Liver (tissue), 9 donors: ENCODE data around the gene SLC2A9. TPM values are rescaled to one million over a fixed set of nuclear protein-coding genes. Genes with fewer than 3 reads are reported as not detected.
A peak's percentile ranks its signal among the peaks of the same experiment; 100 is the strongest.

Experiments used
- DNase-seq: peaks from one replicate; pipeline ENCODE4 v3.0.0-alpha.2; 2017; ENCODE audit warnings: low spot score
- H3K27ac ChIP-seq, 2 donors: one replicate each; pipeline ENCODE4 v1.7.0; 2013; ENCODE audit warnings: inconsistent platforms in 2 of 2, low read length in 2 of 2, control low read depth in 1 of 2, low read depth in 1 of 2, mild to moderate bottlenecking in 1 of 2
- H3K27me3 ChIP-seq, 4 donors: one replicate each; pipeline versions ENCODE4 v1.6.1 to v1.7.0; 2013; ENCODE audit warnings: low read length in 3 of 4, inconsistent platforms in 1 of 4, mild to moderate bottlenecking in 1 of 4, moderate library complexity in 1 of 4; ENCODE audit not compliant: control insufficient read depth in 4 of 4, insufficient read depth in 4 of 4
- H3K36me3 ChIP-seq, 4 donors: one replicate each; pipeline versions ENCODE4 v1.6.1 to v1.7.0; 2013; ENCODE audit warnings: low read length in 3 of 4, mild to moderate bottlenecking in 3 of 4, low read depth in 1 of 4, moderate library complexity in 1 of 4; ENCODE audit not compliant: control insufficient read depth in 4 of 4, insufficient read depth in 3 of 4
- H3K4me1 ChIP-seq, 4 donors: one replicate each; pipeline versions ENCODE4 v1.6.1 to v1.7.0; 2013; ENCODE audit warnings: low read length in 3 of 4, mild to moderate bottlenecking in 3 of 4, moderate library complexity in 1 of 4; ENCODE audit not compliant: control insufficient read depth in 4 of 4, insufficient read depth in 4 of 4
- H3K4me3 ChIP-seq, 3 donors: one replicate each; pipeline versions ENCODE4 v1.6.1 to v1.7.0; 2013; ENCODE audit warnings: low read length in 3 of 3, control low read depth in 1 of 3, low read depth in 1 of 3, mild to moderate bottlenecking in 1 of 3
- H3K9ac ChIP-seq, 2 donors: one replicate each; pipeline ENCODE4 v1.7.0; 2013; ENCODE audit warnings: low read length in 2 of 2, mild to moderate bottlenecking in 2 of 2, moderate library complexity in 2 of 2, control low read depth in 1 of 2, low read depth in 1 of 2
- H3K9me3 ChIP-seq, 4 donors: one replicate each; pipeline versions ENCODE4 v1.6.1 to v1.7.0; 2013; ENCODE audit warnings: low read length in 3 of 4; ENCODE audit not compliant: control insufficient read depth in 4 of 4
- EGR1 ChIP-seq, 2 donors: IDR thresholded peaks; 2 replicates each; pipeline ENCODE4 v1.6.1; 2016 to 2018; ENCODE audit warnings: antibody characterized with exemption in 2 of 2, low read depth in 2 of 2
- FOXA1 ChIP-seq: IDR thresholded peaks from 2 replicates; pipeline ENCODE4 v1.6.1; 2016; ENCODE audit warnings: antibody characterized with exemption
- FOXA2 ChIP-seq: IDR thresholded peaks from 2 replicates; pipeline ENCODE4 v1.6.1; 2016; ENCODE audit warnings: antibody characterized with exemption
- GABPA ChIP-seq, 2 donors: IDR thresholded peaks in 1 of 2; conservative IDR thresholded peaks in 1 of 2; 2 replicates each; pipeline ENCODE4 v1.6.1; 2016; ENCODE audit warnings: antibody characterized with exemption in 2 of 2, mild to moderate bottlenecking in 1 of 2, moderate library complexity in 1 of 2
- HNF4G ChIP-seq: IDR thresholded peaks from 2 replicates; pipeline ENCODE4 v1.6.1; 2016; ENCODE audit warnings: antibody characterized with exemption
- JUND ChIP-seq, 2 donors: IDR thresholded peaks; 2 replicates each; pipeline ENCODE4 v1.6.1; 2016; ENCODE audit warnings: antibody characterized with exemption in 2 of 2
- NR2F2 ChIP-seq: IDR thresholded peaks from 2 replicates; pipeline ENCODE4 v1.6.1; 2016; ENCODE audit warnings: antibody characterized with exemption
- RAD21 ChIP-seq, 2 donors: IDR thresholded peaks; 2 replicates each; pipeline ENCODE4 v1.6.1; 2016; ENCODE audit warnings: antibody characterized with exemption in 2 of 2, mild to moderate bottlenecking in 2 of 2
- RXRA ChIP-seq, 2 donors: IDR thresholded peaks; 2 replicates each; pipeline ENCODE4 v1.6.1; 2017 to 2018; ENCODE audit warnings: antibody characterized with exemption in 2 of 2, mild to moderate bottlenecking in 1 of 2
- SP1 ChIP-seq: IDR thresholded peaks from 2 replicates; pipeline ENCODE4 v1.6.1; 2018; ENCODE audit warnings: antibody characterized with exemption, mild to moderate bottlenecking
- YY1 ChIP-seq: IDR thresholded peaks from 2 replicates; pipeline ENCODE4 v1.6.1; 2016; ENCODE audit warnings: antibody characterized with exemption, mild to moderate bottlenecking
- WGBS: extraction: QIAGEN DNeasy Blood & Tissue Kit; methylation state at CpG from one replicate; pipeline ENCODE4 v1.1.7; 2013; 5-methylcytosine and 5-hydroxymethylcytosine counted together
- polyA plus RNA-seq, 2 donors: library from polyadenylated mRNA; stranded (reverse) in 1 of 2; unstranded in 1 of 2; fragments of 200-250 nt in 1 of 2; fragments of >200 nt in 1 of 2; fragmentation: Nextera tagmentation in 1 of 2; extraction: Ambion mirVana in 1 of 2; gene quantifications; one replicate each; pipeline versions ENCODE4 v1.2.1 to v1.2.3, GENCODE V29; 2013 to 2015
- total RNA-seq, 2 donors: library from RNA; depleted of rRNA; stranded (reverse); fragments of >200 nt; gene quantifications; one replicate each; pipeline ENCODE4 v1.2.3, GENCODE V29; 2014
- TF ChIP-seq, protein P1 (sequence below): IDR thresholded peaks from 2 replicates; pipeline ENCODE4 v1.6.1; 2016; ENCODE audit warnings: antibody characterized with exemption
- TF ChIP-seq, protein P2 (sequence below): IDR thresholded peaks from 2 replicates; pipeline ENCODE4 v1.6.1; 2016; ENCODE audit warnings: antibody characterized with exemption, mild to moderate bottlenecking
- TF ChIP-seq, protein P3 (sequence below): IDR thresholded peaks from 2 replicates; pipeline ENCODE4 v1.6.1; 2016; ENCODE audit warnings: antibody characterized with exemption
- TF ChIP-seq, protein P4 (sequence below): IDR thresholded peaks from 2 replicates; pipeline ENCODE4 v1.6.1; 2016; ENCODE audit warnings: antibody characterized with exemption
- TF ChIP-seq, protein P5 (sequence below): fragments of 150-350 bp; IDR thresholded peaks from 2 replicates; pipeline ENCODE4 v1.5.1; 2017; ENCODE audit warnings: improper control_type of control experiment, low read depth, low read length; ENCODE audit not compliant: missing input control
- donor health status: healthy.
- donor health status: healthy.
- donor health status: healthy.
- donor health status: healthy.
- donor health status: healthy.

Gene SLC2A9
- total and polyA plus RNA-seq, 4 donors = 6.2 to 49.0 (median 21.6) TPM

DNA sequence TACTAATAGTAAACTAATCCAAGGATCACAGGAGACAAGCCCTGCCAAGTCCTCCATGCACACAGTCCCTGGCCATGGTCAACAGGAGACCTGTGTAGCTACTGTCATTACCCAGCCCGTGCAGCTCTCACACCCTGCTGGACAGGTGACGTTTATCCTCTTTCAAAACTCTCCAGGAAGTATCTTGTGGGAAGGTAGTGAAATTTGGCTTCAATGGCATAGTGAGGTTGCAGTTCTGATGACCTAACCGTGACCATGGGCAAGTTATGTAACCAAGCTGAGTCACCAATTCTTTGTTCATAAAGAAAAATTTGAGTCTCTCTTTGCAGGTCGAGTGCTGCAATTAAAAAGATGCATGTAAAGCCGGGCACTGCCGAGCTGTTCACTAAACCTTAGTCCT is 11.3 kb upstream of the SLC2A9 start (continued):
- TF ChIP-seq, protein P1, sequence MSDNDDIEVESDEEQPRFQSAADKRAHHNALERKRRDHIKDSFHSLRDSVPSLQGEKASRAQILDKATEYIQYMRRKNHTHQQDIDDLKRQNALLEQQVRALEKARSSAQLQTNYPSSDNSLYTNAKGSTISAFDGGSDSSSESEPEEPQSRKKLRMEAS = peak; percentile 74

DNA sequence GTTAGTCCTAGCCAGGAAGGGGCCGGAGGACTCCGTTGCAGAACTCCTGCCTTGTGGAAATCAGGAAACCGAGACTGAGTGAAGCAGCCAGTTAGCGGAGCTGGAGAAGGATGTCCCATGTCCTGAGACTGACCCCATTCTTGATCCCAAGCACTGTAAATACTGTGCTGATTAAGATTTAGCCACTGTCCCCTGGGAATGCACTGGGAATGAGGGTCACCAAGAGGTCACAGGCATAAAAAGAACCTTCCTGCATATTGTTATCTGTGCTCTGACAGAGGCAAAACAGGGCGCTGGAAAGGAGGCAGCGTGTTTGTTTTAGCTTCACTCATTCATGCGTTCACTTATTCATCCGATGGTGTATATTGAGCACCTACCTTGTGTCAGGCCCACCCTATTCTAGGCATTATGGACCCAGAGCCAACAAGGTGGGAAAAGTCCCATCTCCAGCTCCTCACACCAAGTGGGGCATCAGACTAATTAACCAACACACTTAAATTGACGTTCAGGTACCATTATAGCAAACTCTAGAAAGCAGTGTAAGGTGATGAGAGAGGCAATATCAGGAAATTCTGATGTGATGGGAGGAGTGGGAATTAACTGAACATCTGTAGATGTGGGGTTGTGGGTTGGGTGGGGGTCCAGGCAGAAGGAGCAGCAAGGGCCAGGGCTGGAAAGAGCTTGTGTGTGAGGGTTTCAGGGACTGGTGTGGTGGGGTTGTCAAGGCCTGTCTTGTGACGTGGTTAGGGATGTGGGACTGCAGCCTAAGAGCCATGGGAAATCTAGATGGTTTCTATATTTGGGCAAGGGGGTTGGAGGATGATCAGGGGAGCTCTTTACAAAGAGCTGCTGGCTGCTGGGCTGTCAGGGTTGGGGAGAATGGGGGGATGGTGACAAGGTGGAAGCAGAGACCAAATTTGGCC is 10.6 kb upstream of the SLC2A9 start:
- no peak for TF ChIP-seq FOXA1
- TF ChIP-seq, protein P2, sequence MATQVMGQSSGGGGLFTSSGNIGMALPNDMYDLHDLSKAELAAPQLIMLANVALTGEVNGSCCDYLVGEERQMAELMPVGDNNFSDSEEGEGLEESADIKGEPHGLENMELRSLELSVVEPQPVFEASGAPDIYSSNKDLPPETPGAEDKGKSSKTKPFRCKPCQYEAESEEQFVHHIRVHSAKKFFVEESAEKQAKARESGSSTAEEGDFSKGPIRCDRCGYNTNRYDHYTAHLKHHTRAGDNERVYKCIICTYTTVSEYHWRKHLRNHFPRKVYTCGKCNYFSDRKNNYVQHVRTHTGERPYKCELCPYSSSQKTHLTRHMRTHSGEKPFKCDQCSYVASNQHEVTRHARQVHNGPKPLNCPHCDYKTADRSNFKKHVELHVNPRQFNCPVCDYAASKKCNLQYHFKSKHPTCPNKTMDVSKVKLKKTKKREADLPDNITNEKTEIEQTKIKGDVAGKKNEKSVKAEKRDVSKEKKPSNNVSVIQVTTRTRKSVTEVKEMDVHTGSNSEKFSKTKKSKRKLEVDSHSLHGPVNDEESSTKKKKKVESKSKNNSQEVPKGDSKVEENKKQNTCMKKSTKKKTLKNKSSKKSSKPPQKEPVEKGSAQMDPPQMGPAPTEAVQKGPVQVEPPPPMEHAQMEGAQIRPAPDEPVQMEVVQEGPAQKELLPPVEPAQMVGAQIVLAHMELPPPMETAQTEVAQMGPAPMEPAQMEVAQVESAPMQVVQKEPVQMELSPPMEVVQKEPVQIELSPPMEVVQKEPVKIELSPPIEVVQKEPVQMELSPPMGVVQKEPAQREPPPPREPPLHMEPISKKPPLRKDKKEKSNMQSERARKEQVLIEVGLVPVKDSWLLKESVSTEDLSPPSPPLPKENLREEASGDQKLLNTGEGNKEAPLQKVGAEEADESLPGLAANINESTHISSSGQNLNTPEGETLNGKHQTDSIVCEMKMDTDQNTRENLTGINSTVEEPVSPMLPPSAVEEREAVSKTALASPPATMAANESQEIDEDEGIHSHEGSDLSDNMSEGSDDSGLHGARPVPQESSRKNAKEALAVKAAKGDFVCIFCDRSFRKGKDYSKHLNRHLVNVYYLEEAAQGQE = no peak
- TF ChIP-seq, protein P3, sequence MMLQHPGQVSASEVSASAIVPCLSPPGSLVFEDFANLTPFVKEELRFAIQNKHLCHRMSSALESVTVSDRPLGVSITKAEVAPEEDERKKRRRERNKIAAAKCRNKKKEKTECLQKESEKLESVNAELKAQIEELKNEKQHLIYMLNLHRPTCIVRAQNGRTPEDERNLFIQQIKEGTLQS = no peak
- TF ChIP-seq, protein P4, sequence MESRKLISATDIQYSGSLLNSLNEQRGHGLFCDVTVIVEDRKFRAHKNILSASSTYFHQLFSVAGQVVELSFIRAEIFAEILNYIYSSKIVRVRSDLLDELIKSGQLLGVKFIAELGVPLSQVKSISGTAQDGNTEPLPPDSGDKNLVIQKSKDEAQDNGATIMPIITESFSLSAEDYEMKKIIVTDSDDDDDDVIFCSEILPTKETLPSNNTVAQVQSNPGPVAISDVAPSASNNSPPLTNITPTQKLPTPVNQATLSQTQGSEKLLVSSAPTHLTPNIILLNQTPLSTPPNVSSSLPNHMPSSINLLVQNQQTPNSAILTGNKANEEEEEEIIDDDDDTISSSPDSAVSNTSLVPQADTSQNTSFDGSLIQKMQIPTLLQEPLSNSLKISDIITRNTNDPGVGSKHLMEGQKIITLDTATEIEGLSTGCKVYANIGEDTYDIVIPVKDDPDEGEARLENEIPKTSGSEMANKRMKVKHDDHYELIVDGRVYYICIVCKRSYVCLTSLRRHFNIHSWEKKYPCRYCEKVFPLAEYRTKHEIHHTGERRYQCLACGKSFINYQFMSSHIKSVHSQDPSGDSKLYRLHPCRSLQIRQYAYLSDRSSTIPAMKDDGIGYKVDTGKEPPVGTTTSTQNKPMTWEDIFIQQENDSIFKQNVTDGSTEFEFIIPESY = no peak
- TF ChIP-seq NR2F2 = peak; percentile 88
- no peak for TF ChIP-seq EGR1 (IDR thresholded peaks at IDR 0.05; ENCODE audit: low read depth in 2 of 2)
- no peak for TF ChIP-seq FOXA2
- TF ChIP-seq YY1 = no peak
- peak; percentile 47 for TF ChIP-seq SP1
- TF ChIP-seq RAD21 (IDR thresholded peaks at IDR 0.05) = no peak
- TF ChIP-seq, protein P5, sequence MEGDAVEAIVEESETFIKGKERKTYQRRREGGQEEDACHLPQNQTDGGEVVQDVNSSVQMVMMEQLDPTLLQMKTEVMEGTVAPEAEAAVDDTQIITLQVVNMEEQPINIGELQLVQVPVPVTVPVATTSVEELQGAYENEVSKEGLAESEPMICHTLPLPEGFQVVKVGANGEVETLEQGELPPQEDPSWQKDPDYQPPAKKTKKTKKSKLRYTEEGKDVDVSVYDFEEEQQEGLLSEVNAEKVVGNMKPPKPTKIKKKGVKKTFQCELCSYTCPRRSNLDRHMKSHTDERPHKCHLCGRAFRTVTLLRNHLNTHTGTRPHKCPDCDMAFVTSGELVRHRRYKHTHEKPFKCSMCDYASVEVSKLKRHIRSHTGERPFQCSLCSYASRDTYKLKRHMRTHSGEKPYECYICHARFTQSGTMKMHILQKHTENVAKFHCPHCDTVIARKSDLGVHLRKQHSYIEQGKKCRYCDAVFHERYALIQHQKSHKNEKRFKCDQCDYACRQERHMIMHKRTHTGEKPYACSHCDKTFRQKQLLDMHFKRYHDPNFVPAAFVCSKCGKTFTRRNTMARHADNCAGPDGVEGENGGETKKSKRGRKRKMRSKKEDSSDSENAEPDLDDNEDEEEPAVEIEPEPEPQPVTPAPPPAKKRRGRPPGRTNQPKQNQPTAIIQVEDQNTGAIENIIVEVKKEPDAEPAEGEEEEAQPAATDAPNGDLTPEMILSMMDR = no peak
- TF ChIP-seq JUND (IDR thresholded peaks at IDR 0.05) = no peak
- TF ChIP-seq, protein P1 = no peak
- no peak for TF ChIP-seq HNF4G
- TF ChIP-seq RXRA (IDR thresholded peaks at IDR 0.05) = peak; percentile 58 to 65
- no peak for TF ChIP-seq GABPA (IDR thresholded peaks at IDR 0.05 in 1 of 2, conservative IDR thresholded peaks at IDR 0.05 in 1 of 2)
- Histone ChIP-seq H3K4me3 (no peak overlapping the region), H3K36me3 (no peaks in the 10 kb centered on the region), H3K9me3 (no peaks in the 10 kb centered on the region), H3K27me3 (no peaks in the 10 kb centered on the region), H3K27ac (peak overlapping the region; percentile 22 to 71), H3K4me1 (peaks cover 0 to 17% (median 7%) of the 10 kb centered on the region in 4 donors), H3K9ac (no peak overlapping the region)
- 80% methylated on average over 10 of the region's 10 CpGs for WGBS
- DNase-seq = no peak
